Measurements from ENCODE around the gene MAP3K14. TPM values are rescaled to one million over a fixed set of nuclear protein-coding genes. Genes with fewer than 3 reads are reported as not detected.
"Not testable (repeated sequence)": the region's sequence is repeated elsewhere in the genome, so short reads cannot be mapped to it uniquely, and the experiment has no call there.

MAP3K14 gene
- total RNA-seq, 1 experiment from 2014 or later, result 4.6 TPM

DNA sequence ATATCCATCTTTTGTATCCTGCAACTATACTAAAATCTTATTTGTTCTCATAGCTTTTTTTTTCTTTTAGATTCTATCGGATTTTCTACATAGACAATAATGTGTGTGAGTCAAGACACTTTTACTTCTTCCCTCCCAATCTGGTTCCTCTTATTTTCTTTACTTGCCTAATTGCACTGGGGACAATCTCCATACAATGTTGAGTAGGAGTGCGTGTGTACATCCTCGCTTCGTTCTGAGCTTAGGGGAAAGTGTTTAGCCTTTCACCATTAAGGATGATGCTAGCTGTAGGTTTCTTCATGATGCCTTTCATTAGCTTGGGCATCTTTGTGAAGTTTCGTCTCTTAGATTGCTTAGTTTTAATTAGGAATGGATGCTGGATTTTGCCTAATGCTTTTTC lies 57.8 kb downstream of the MAP3K14 start:
- DNase-seq (ENCODE audit: low spot score), result no peak

DNA sequence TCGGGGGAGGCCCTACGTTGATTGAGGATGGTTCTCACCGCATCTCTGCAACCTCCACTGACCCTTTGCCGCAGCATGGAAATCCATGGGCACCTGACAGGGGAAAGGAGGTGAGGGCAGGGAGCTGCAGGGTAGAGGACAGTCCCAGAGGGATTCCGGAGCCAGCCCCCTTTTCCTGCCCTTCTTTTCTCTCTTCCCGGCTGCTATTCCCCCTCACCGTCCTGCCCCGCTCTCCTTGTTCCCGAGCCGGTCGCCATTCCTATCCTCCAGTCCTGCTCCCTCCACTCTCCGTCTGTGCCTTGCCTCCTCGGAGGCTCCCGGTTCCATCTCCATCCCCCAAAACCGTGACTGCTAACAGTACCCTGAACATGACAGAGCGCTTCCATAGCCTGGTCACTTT lies 59.7 kb downstream of the MAP3K14 start:
- DNase-seq (ENCODE audit: low spot score), result no peak

DNA sequence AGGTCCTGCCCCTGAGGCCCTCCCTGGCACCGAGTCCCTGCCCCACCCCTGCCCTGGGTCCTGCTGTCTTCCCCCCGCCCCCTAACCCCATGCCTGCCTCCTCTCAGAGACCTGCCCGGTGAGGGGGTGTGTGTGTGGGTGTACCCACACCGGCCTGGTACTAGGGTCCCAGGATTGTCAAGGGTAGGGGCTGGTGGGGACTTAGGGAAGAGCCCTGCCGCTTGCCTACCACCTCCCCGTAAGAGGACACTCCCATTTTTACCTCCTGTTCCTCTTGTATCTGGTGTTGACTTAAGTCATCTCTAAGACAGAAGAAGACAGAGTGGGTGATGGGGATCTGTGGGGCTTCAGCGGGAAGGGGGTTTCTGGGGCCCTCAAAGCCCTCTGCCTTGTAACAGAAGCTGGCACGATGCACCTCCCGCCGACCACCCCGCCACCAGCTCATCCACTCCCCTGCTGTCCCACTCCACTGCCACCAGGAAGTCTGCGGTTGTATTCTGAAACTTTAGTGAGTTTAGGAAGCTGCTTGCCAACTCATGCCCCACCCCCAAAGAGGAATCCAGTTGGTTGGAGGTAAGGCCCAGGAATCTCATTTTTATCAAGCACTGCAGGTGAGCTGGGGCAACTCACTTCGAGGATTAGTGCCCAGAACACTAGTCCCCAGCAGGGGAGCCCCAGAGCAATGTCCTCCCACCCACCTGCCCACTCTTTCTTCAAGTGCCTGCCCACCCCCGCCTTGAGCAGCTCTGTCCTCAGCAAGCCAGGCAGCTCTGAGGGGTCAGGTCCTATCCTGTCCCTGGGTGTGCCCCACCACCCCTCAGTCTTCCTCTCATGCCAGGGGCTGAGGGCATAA lies 60.5 kb downstream of the MAP3K14 start:
- DNase-seq (ENCODE audit: low spot score), result no peak

DNA sequence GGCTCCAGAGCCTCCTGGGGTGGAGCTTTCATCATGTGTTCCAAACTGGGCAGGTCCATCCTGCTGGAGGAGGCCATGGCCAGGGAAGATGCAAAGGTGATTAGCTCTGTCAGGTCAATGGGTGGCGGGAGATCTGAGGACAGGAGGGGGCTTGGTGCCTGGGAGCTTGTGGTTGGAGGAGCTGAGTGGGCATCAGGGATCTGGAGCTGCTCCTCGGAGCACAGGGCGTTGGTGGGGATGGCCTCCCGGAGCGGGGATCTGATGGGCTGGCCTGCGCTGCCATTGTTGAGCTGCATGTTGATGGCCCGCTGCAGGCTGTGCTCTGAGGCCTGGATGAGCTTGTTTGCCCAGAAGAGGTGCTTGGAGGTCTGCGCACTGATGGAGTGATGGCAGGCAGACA lies 61.5 kb downstream of the MAP3K14 start:
- DNase-seq (ENCODE audit: low spot score), result no peak

DNA sequence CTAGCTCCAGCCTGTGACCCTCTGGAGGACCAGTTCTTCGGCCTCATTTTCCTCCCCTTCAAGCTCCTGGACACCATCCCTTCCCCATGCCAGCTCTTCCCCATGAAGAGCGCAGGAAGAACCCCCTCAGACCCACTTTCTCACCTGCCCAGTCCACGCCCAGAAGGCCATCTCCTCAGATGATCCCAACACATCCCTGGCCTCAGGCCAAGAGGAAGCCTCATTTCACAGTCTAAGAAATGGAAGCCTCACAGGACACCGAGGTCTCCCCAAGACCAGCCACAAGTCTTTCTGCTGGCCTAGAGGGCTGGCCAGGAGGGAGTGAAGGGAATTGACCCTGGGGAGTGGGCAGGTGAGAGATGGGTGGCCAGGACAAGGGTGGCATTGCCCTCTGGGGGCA lies 62.9 kb downstream of the MAP3K14 start:
- DNase-seq (ENCODE audit: low spot score), result no peak

DNA sequence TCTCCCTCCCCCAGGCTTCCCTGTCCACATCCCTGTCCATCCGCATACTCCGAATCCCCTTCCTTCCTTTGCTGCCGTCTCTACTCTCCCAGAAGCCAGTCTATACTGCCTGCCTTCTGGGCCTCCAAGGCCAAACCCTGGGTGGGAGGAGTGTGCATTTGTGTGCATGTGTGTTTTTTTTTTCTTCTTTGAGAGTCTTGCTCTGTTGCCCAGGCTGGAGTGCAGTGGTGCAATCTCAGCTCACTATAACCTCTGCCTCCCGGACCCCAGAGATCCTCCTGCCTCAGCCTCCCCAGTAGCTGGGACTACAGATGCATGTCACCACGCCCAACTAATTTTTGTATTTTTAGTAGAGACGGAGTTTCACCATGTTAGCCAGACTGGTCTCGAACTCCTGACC lies 63.6 kb downstream of the MAP3K14 start:
- not testable (repeated sequence) for DNase-seq (ENCODE audit: low spot score)

DNA sequence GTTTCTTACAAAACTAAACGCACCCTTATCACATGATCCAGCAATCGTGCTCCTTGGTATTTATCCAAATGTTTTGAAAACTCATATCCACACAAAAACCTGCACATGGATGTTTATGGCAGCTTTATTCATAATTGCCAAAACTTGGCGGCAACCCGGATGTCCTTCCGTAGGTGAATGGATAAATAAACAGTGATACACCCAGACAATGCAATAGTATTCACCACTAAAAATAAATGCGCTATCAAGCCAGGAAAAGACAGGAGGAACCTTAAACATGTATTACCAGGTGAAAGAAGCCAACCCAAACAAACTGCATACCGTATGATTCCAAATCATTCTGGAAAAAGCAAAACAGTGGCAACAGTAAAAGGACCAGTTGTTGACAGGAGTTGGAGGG lies 64.9 kb downstream of the MAP3K14 start:
- no peak for DNase-seq (ENCODE audit: low spot score)

DNA sequence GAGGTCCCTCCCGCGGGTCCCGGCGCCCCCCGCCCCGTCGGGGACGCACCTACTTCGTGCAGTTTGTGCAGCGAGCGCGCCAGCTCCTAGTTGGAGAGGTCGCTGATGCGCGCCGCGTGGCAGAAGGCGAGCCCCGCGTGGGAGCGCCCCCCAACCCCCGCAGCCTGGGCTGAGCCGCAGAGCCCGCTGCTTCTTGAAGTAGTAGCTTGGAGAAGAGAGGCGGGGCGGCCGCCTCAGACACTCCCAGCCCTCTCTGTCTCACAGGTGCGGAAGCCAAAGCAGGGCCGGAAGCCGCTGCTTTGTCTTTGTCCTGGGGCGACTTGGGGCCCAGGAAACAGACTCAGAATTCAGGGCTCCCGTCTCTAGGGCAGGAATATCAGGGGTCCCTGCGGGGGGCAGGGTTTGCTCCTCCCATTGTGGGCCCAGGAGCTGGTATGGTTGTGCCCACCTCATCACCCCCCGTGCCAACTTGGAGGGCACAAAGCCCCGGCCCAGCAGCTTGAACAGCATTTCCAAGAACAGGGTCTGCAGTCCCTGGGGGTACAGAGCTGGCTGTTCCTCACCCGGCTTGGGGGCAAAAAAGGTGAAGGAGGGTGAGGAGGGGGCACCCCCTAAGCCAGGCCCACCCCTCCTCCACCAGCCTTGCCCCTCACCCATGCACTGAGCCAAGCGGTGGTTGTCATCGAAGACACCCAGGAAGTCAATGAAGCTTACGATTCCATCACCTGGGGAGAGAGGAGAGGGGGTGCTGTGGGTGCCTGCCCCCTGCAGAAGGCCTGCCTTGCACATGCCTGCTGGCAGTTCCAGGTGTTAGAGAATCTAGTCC lies 68.5 kb downstream of the MAP3K14 start:
- DNase-seq (ENCODE audit: low spot score), result no peak

DNA sequence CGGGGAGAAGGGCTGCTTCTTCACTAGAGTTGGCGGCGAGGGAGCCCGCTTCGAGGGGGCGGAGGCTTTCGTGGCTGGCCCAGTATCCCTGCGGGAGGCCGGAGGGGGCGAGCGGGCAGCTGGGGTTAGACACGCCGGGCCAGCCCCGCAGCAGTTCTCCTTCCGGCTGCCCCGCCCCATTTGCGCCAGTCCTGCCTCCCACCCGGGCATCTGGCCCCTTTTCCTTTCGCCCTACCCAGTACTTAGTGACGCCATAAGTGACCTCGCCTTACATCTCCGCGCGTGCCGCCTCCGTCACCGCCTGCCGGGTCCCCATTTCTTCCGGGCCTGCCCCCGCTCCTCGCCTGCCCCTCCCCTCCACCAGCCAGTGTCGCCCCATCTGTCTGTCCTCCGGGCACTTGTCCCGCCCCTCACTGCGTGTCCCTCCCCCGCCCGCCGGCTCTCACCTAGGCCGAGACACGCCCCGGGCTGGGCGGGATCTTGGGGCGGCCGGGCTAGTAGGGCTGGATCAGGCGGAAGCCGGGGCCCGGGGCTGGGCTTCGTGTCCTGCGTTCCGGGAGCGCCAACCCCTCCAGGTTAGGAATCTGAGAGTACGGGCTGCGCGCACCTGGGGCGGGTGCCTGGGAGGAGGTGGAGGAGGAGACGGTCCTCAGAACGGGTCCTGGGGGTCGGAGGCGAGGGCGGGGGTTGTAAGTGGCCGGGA lies 69.2 kb downstream of the MAP3K14 start:
- DNase-seq (ENCODE audit: low spot score), result peak; percentile 99

DNA sequence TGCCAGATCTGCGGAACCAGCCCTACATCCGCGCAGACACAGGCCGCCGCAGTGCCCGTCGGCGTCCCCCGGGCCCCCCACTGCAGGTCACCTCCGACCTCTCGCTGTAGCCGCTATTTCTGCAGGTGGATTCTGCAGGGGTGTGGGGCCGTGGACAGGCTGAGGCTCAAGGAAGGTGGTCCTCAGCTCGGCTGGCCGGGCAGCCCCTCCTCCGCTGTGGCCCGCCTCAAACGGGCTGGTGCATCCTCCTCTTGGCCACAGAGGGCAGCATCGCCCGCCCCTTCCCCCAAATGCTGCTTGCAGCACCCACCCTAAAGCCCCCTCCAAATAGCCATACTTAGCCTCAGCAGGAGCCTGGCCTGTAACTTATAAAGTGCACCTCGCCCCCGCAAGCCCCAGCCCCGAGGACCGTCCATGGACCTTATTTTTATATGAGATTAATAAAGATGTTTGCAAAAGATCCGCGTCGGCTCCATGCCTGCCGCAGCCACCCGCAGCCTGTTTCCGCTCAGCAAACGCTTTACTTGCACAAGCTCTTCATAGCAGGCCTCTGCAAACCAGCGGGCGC lies 69.9 kb downstream of the MAP3K14 start:
- peak; percentile 51 for DNase-seq (ENCODE audit: low spot score)

DNA sequence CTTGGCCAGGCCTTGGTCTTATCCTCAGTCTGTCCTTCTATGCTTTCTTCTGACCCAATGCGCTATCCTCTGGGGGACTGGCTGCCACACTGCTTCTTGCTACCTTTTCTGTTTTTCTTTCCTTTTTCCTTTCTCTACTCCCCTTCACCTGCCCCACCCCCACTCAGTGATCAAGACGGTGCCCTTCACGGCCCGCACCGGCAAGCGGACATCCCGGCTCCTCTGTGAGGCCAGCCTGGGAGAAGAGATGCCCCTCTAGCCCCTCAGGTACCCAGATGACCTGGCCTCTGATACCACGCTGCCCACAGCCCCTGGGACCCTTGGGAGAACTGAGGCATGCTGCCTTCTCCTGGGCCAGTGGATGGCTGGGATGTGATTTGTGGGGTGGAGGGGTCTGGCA lies 70.5 kb downstream of the MAP3K14 start:
- no peak for DNase-seq (ENCODE audit: low spot score)

DNA sequence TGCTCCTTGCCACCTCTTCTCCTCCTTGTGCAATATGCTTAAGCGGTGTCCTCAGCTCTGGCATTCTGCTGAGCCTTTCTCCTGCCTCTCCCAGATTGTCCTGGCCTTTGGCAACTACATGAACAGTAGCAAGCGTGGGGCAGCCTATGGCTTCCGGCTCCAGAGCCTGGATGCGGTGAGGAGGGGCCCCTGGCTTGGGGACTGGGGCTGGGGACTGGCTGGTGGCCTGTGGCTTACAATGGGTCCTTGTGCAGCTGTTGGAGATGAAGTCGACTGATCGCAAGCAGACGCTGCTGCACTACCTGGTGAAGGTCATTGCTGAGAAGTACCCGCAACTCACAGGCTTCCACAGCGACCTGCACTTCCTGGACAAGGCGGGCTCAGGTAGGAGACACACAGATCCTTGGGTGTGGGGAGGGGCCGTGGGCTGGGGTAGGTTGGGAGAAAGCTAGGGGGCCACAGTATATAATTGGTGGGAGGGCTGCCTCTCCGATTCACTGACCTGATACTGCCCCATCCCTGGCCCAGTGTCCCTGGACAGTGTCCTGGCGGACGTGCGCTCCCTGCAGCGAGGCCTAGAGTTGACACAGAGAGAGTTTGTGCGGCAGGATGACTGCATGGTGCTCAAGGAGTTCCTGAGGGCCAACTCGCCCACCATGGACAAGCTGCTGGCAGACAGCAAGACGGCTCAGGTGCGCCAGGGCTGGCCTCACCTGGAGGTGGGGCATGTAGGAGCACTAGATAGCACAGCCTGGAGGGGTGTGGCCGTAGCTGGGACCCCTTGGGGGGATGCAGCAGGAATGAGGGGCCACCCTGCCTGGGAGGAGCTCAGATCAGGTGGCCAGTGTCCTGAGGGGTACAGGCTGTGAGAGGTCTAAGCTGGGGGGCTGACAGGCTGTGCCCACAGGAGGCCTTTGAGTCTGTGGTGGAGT lies 71.8 kb downstream of the MAP3K14 start:
- DNase-seq (ENCODE audit: low spot score), result no peak

DNA sequence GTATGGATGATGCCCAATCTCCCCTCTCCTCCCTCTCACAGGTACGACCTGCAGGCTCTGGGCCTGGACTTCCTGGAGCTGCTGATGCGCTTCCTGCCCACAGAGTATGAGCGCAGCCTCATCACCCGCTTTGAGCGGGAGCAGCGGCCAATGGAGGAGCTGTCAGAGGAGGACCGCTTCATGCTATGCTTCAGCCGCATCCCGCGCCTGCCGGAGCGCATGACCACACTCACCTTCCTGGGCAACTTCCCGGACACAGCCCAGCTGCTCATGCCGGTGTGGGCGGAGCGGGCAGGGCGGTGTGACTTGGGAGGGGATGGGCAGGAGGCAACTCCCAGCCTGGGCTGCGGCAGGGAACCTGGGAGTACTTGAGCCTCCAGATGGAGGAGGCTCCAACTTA lies 73.1 kb downstream of the MAP3K14 start:
- DNase-seq (ENCODE audit: low spot score), result no peak

DNA sequence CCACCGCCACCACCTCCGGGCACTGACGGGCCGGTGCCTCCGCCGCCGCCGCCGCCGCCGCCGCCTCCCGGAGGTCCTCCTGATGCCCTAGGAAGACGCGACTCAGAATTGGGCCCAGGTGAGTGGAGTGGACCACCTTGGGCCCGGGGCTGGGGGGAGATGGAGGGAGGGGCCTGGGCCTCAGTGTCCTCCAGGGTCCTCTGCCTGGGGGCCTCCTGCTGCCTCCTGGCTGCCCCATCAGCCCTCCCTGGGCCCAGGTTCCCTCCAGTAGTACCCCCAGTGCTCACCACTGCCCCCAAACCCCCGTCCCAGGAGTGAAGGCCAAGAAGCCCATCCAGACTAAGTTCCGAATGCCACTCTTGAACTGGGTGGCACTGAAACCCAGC lies 74.8 kb downstream of the MAP3K14 start:
- DNase-seq (ENCODE audit: low spot score), result no peak

DNA sequence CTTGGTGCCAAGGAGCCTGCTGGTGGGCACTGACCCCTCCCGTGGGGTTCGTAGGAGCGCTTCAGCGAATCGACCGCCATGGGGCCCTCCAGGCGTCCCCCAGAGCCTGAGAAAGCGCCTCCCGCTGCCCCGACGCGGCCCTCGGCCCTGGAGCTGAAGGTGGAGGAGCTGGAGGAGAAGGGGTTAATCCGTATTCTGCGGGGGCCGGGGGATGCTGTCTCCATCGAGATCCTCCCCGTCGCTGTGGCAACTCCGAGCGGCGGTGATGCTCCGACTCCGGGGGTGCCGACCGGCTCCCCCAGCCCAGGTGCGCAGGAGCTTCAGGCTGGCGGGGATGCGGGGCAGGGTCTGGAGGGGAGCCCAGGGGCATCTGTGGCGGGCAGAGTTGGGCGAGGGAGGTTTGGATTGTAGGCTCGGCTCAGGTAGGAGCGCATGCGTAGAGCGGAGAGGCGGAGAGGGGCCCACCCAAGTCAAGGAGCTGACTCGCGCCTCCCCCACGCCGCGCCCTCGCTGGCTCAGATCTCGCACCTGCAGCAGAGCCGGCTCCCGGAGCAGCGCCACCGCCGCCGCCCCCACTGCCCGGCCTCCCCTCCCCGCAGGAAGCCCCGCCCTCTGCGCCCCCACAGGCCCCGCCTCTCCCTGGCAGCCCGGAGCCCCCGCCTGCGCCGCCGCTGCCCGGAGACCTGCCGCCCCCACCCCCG lies 75.3 kb downstream of the MAP3K14 start:
- no peak for DNase-seq (ENCODE audit: low spot score)

DNA sequence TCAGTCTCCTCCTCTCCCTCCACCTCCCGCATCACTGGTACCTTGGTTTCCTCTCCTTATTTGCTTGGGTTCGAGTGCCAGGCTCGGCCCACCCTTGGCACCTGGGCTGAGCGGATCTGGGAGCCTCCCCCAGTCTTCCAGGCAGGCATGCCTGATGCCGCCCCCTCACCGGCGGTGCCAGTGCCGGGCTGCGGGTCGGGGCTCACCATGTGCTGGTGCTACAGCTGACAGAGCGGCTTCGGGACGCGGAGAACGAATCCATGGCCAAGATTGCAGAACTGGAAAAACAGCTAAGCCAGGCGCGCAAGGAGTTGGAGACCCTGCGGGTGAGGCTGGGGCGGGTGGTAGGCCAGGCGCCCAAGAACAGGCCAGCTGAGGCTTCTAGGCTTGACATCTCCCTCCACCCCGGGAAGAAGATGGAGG lies 75.9 kb downstream of the MAP3K14 start:
- no peak for DNase-seq (ENCODE audit: low spot score)

DNA sequence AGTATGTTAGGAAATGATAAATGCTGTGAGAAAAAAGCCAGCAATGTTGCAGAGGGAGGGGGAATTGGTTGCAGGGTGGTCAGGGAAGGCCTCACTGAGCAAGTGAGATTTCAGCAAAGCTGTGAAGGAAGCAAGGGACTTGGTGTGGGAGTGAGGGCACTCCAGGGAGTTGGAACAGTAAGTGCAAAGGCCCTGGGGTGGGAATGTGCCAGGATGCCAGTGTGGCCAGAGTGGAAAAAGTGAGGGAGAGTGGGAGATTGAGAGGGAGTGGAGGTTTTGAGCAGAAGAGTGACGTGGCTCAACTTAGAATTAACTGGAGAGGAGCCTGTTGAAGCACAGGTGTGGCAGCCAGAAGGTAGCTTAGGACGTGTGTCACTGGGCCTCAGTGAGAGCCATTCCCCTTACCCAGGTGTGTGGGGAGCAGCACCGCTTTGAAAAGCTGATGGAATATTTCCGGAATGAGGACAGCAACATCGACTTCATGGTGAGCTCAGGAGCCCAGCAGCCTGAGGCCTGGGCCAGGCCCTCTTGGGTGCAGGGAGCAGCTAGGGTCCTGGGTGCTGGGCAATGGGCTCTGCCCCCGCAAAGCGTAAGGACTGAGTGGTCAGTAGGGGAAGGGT lies 78.6 kb downstream of the MAP3K14 start:
- no peak for DNase-seq (ENCODE audit: low spot score)

DNA sequence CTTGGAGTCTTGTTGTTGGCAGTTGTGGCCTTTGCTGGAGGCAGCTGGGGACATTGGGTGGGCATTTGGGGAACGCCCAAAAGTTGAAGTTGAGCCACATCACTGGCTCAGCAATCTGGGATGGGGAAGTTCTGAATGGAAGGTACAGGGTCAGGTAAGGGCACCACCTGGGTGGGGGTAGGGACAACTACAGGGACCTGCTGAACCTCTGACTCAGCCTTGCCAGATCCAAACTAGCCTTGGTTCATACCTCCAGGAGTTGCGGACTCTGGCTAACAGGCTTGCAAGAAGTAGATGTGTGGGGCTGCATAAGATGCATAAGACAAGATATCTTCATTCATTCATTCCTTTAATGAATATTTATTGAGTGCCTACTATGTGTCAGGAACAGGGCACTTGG lies 79.1 kb downstream of the MAP3K14 start:
- DNase-seq (ENCODE audit: low spot score), result no peak

DNA sequence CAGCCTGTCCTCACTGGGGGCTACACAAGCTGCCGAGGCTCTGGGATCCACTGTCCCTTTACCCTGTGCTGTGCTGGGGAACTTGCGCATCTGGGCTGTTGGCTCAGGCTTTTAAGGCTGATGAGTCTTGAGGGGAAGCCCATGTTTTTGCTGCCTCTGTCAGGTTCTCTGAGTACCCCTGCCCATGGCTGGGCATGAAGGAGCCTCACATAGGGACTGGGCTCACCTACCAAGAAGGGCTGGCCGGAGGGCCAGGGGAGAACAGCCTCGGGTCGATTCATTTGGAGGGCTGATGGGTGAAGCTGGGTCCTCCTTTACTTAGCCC lies 80.6 kb downstream of the MAP3K14 start:
- no peak for DNase-seq (ENCODE audit: low spot score)
